NCI-H2227 treated with DMSO at 0.1 percent for 48 hours (cell line): ENCODE data around the gene CEACAM7.

Experiments
- DNase-seq: peaks from one replicate; lab custom pipeline; 2025; lab: John Stamatoyannopoulos, UW

The CEACAM7 gene

DNA sequence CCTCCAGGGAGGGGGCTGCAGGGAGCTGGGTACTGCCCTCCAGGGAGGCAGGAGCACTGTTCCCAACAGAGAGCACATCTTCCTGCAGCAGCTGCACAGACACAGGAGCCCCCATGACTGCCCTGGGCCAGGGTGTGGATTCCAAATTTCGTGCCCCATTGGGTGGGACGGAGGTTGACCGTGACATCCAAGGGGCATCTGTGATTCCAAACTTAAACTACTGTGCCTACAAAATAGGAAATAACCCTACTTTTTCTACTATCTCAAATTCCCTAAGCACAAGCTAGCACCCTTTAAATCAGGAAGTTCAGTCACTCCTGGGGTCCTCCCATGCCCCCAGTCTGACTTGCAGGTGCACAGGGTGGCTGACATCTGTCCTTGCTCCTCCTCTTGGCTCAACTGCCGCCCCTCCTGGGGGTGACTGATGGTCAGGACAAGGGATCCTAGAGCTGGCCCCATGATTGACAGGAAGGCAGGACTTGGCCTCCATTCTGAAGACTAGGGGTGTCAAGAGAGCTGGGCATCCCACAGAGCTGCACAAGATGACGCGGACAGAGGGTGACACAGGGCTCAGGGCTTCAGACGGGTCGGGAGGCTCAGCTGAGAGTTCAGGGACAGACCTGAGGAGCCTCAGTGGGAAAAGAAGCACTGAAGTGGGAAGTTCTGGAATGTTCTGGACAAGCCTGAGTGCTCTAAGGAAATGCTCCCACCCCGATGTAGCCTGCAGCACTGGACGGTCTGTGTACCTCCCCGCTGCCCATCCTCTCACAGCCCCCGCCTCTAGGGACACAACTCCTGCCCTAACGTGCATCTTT, 12.5 kb upstream of the CEACAM7 start:
- no peak for DNase-seq

GRCh38 chr19:41699968-41700323, 11.9 kb upstream of the CEACAM7 start:
- no peak for DNase-seq

- no peak for DNase-seq
These were observed 11.3 kb upstream of the CEACAM7 start for GRCh38 chr19:41699231-41699967.

DNA sequence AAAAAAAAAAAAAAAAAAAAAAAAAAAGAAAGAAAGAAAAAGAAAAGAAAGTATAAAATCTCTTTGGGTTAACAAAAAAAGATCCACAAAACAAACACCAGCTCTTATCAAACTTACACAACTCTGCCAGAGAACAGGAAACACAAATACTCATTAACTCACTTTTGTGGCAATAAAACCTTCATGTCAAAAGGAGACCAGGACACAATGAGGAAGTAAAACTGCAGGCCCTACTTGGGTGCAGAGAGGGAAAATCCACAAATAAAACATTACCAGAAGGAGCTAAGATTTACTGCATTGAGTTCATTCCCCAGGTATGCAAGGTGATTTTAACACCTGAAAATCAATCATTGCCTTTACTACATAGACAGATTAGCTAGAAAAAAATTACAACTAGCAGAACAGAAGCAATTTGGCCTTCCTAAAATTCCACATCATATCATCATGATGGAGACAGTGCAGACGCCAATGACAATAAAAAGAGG, 10.7 kb upstream of the CEACAM7 start:
- DNase-seq = no peak

- DNase-seq = no peak
These were observed 9.3 kb upstream of the CEACAM7 start for GRCh38 chr19:41697198-41697855.

DNA sequence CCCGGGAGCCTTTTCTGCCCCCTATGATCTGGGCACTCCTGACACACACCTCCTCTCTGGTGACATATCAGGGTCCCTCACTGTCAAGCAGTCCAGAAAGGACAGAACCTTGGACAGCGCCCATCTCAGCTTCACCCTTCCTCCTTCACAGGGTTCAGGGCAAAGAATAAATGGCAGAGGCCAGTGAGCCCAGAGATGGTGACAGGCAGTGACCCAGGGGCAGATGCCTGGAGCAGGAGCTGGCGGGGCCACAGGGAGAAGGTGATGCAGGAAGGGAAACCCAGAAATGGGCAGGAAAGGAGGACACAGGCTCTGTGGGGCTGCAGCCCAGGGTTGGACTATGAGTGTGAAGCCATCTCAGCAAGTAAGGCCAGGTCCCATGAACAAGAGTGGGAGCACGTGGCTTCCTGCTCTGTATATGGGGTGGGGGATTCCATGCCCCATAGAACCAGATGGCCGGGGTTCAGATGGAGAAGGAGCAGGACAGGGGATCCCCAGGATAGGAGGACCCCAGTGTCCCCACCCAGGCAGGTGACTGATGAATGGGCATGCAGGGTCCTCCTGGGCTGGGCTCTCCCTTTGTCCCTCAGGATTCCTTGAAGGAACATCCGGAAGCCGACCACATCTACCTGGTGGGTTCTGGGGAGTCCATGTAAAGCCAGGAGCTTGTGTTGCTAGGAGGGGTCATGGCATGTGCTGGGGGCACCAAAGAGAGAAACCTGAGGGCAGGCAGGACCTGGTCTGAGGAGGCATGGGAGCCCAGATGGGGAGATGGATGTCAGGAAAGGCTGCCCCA, 8.5 kb upstream of the CEACAM7 start:
- no peak for DNase-seq

DNA sequence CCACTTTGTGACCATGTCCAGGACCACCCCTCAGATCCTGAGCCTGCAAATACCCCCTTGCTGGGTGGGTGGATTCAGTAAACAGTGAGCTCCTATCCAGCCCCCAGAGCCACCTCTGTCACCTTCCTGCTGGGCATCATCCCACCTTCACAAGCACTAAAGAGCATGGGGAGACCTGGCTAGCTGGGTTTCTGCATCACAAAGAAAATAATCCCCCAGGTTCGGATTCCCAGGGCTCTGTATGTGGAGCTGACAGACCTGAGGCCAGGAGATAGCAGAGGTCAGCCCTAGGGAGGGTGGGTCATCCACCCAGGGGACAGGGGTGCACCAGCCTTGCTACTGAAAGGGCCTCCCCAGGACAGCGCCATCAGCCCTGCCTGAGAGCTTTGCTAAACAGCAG, 7.7 kb upstream of the CEACAM7 start:
- no peak for DNase-seq

DNA sequence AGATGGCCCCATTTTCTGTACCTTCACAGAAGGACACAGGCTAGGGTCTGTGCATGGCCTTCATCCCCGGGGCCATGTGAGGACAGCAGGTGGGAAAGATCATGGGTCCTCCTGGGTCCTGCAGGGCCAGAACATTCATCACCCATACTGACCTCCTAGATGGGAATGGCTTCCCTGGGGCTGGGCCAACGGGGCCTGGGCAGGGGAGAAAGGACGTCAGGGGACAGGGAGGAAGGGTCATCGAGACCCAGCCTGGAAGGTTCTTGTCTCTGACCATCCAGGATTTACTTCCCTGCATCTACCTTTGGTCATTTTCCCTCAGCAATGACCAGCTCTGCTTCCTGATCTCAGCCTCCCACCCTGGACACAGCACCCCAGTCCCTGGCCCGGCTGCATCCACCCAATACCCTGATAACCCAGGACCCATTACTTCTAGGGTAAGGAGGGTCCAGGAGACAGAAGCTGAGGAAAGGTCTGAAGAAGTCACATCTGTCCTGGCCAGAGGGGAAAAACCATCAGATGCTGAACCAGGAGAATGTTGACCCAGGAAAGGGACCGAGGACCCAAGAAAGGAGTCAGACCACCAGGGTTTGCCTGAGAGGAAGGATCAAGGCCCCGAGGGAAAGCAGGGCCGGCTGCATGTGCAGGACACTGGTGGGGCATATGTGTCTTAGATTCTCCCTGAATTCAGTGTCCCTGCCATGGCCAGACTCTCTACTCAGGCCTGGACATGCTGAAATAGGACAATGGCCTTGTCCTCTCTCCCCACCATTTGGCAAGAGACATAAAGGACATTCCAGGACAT, 7.0 kb upstream of the CEACAM7 start:
- DNase-seq = no peak

- no peak for DNase-seq
These were observed 6.1 kb upstream of the CEACAM7 start for GRCh38 chr19:41694196-41694595.

DNA sequence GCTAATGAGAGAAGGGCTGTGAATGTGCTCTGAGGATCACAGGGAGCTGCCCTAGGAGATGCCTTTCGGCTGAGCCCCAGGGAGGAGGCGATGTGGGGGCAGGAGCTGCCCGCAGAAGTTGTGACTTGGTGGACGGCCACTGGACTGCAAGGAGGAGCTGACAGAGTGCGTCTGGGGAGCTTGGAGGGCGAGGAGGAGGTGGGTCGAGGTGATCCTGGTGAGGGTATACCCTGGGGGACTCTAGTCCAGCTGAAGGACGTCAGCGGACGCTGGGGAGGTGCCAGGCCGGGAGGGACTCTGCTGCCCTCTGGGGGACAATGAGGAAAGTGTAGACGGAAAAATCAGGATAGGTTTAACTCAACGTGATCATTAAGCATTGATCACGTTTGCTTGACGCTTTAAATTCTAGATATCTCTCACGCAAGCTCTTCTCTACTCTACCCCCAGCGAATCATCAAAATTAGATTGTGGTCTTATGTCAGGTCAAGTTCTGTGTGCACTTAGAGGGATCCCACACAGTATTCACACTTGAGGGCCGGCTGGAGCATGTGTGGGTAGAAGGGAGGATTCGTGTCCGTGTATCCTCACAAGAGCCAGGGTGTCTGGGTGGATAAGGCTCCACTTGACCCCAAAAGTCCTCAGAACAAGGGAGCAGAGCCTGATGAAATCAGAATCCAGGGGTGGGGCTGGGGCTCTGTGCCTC, 3.3 kb upstream of the CEACAM7 start:
- DNase-seq = no peak

DNA sequence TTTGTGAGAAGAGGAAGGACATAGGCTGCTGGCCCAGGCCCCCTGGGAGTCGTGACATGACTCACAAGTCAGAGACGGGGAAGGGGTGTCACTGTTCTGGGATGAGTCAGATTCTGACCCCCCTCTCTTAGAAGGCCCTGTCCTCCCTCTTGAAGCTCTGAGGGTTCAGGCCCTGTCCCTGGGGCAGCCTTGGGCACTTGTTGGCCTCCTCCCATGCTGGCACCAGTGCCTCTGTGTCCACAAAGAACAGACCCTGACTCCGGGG, 2.7 kb upstream of the CEACAM7 start:
- DNase-seq = no peak

DNA sequence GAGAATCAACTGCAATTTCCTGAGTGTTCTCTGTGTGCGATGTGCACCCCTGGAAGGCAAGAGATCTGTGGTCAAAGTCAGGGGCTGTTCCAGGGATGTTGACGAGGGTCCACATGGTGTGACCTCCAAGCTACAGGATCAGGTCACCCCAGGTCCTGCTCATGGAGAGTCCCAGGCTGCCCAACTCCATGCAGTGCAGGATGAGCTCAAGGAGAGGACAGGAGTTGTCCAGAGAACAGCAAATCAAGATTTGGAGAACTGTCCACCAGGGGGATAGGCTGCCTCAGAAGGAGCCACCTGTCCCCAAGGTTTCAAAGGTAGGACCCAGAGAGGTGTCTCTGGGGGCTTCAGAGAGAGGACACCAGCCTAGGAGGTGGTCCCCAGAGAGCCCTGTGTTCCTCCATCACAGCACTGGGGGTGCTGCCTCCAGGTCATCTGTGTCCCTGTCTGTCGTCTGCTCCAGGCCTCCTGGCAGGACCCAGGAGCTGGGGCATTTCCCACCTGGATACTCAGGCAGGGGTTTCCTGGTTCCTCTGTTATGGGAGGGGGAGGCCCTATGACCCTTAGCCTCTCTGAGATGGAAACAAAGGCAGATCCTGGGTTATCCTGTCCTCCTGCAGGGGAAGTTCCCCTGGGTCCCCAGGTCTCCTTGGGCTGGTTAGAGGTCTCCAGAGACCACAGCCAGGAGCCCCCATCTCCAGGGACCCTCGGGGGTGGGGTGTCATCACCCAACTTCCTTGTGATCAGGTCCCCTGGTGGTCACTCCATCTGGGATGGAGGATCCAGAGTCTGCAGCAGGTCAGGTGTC, 2.1 kb upstream of the CEACAM7 start:
- no peak for DNase-seq

DNA sequence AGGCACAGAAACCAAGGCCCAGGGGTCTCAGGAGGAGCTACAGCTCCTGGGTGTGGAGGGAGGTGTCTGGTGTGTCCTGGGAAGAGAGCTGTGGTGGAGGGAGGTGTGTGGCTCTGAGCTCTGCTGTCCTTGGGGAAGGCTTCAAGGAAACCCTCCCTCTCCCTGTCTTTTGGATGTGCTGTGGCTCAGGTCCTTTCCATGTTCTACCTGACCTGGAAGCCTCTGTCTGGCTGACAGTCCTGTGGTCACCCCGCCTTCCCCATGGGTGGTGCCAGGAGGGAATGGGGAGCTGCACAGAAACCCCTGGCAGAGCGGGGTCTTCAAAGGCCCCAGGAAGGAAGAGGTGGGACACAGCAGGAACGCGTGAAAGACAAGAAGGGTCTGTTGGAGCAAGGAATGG, 617 bp upstream of the CEACAM7 start:
- no peak for DNase-seq

DNA sequence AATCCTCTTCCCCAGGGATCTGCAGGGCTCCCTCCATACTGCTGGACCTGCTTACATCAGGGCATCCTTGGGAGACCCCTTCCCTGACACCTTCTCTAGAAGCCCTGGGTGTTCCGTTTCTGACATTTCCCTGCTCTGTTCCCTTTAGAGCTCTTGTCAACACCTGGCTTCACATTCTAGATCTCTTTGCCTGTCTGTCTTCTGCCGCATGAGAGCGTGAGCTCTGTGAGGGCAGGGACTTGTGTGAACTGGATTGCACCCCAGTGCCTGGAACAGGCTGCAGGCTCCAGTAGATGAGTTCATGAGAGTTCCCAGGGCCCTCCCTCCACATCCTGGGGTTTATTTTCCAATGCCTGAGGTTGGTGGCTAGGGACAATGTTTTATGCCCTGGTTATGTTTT, 651 bp downstream of the CEACAM7 start:
- no peak for DNase-seq

DNA sequence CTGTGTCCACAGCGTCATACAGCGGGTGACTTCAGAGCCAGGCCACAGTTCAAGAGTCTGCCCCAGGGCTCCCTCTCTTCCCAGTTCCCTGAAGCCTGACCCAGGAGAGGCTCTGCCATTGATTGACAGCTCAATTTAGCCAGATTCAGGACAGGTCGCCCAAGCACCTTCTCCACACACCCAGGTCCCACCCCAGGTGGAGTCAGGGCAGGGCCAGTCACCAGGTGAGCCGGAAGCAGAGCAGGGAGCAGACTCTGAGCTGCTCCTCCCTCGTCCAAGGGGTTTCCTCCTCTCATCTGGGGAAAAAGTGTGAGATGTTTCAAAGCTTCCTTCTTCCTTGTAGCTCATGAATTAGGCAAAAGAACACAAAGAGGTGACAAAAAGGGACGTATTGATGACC, 5.6 kb downstream of the CEACAM7 start:
- DNase-seq = no peak

GRCh38 chr19:41671486-41671885, 16.6 kb downstream of the CEACAM7 start:
- no peak for DNase-seq

- DNase-seq = no peak
These were observed 17.3 kb downstream of the CEACAM7 start for GRCh38 chr19:41670755-41671154.

GRCh38 chr19:41668315-41668714, 19.8 kb downstream of the CEACAM7 start:
- DNase-seq = peak; percentile 88

GRCh38 chr19:41666075-41666474, 22.0 kb downstream of the CEACAM7 start:
- DNase-seq = no peak

GRCh38 chr19:41657157-41657556, 30.9 kb downstream of the CEACAM7 start:
- DNase-seq = no peak
